GM21447 (cell line): ENCODE measurements around the gene CSTPP1.
"Not testable (repeated sequence)": the region's sequence is repeated elsewhere in the genome, so short reads cannot be mapped to it uniquely, and the experiment has no call there.

Experiments
- ATAC-seq: cut with Tn5 transposase; IDR thresholded peaks from one replicate; pipeline ENCODE4 v1.9.1; 2021; ENCODE audit not compliant: unreplicated experiment

CSTPP1 gene

DNA sequence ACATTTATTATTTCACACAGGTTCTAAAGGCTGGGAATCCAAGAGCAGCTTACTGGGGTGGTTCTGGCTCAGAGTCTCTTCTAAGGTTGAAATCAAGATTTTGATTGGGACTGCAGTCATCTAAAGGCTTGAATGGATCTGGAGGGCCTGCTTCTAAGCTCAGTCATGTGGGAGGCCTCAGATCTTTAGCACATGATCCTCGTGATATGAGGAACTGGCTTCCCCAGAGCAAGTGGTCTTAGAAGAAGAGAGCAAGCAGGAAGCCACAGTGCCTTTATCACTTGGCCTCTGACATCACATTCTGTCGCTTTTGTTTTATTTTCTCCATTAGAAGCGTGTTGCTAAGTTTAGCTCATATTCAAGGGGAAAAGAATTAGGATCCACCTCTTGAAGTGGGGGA is 151.2 kb downstream of the CSTPP1 start:
- no peak for ATAC-seq

DNA sequence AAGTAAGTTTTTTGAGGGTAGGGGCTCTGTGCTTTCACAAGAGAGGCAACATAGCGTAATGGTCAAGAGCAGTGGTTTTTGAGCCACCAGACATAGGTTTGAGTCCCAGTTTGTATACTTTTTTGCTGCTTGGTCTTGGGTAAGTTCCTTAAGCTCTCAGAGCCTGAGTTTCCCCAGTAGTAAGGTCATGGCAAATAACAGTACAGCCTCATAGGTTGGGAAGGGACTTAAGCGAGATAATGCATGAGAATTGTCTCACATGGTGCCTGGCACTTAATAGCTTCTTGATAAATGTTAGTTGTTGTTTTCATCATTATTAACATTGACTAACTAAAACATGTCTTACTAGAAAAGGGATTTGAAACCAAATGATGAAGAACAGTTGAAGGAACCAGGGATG is 157.0 kb downstream of the CSTPP1 start:
- ATAC-seq, result no peak

DNA sequence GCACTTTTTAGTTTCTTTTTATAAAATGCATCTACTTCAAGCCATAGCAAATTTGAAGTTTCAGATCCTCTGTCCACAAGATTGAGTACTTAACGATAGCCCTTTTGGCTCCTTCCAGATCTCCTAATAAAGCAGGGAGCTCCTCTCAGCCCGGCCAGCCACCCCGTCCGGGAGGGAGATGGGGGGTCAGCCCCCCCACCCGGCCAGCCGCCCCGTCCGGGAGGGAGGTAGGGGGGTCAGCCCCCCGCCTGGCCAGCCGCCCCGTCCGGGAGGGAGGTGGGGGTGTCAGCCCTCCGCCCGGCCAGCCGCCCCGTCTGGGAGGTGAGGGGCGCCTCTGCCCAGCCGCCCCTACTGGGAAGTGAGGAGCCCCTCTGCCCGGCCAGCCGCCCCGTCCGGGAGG is 160.3 kb downstream of the CSTPP1 start:
- not testable (repeated sequence) for ATAC-seq

DNA sequence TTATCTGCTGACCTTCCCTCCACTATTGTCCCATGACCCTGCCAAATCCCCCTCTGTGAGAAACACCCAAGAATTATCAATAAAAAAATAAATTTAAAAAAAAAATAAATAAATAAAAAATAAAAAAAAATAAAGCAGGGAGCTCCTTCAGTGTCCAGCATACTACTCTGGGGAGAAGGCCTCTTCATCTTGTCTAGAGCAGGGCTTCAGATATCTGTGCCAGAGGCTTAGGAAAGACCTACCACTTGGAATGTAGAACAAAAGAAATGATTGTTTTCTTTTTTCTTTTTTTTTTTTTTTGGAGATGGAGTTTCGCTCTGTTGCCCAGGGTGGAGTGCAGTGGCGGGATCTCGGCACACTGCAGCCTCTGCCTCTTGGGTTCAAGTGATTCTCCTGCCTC is 161.7 kb downstream of the CSTPP1 start:
- ATAC-seq, result not testable (repeated sequence)

DNA sequence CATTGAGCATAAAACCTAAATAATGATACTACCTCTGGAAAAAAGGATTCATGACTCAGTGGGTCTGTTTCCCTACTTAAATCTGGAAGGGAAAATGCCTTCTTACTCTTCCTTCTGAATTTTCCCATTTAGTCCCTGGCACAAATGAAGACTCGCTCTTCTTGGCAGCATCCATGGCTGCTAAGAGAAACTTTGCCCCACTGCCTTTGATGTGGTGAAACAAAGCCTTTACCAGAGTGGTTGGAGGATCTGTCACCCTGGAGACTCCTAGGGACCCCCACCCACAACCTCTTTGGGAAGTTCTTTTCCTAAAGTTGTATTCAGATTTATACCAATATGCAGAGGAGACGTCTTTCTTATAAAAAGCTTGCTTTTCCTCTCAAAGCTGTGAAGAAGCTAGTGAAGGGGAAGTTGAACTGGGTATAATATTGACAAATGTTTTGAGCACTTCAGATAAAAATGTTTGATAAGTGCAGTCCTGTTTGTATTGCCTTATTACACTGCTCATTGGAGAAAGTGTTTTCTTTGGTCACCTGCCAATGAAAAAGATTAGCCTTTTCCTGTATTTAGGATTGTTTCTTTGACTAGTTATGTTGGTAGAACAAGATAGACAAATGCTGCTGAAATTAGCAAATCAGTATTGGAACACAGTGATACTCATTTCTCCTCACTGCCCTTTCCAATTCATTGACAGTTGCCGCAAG is 162.8 kb downstream of the CSTPP1 start:
- no peak for ATAC-seq

DNA sequence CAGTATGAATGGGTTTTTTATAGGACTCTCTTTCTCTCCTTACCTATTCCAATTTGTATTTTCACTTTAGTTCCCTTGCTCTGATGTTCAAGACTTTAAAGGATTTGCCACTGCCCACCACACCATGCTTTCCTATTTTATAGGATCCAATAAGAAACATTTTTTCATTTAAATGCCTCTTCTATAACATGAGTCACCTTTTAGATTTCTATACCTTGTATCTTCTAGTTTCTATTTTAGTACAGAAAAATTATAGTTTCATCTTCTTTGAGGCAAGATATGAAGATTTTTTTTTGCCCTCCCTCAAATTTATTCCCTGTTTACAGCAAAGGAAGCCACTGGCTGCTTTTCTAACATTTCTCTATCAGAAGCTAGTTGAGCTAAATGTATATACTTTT is 163.4 kb downstream of the CSTPP1 start:
- ATAC-seq, result no peak

DNA sequence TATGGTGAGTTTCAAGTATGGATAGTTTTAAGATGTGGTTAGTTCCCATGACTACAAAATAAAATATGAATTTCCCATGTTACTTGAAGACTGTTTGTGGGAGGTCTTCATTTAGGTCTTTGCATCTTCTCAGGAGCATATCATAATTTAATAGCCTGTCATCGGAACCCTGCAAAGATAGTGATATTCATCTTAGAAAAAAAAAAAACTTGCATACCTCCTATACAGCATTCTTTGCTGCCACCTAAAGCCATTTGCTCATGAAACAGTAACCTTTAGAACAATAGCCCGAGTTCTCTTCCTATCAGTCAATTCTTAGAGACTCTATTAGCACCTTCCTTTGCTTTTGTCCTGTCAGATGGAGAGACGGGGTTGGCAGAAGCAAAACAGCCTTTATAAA is 164.8 kb downstream of the CSTPP1 start:
- no peak for ATAC-seq

DNA sequence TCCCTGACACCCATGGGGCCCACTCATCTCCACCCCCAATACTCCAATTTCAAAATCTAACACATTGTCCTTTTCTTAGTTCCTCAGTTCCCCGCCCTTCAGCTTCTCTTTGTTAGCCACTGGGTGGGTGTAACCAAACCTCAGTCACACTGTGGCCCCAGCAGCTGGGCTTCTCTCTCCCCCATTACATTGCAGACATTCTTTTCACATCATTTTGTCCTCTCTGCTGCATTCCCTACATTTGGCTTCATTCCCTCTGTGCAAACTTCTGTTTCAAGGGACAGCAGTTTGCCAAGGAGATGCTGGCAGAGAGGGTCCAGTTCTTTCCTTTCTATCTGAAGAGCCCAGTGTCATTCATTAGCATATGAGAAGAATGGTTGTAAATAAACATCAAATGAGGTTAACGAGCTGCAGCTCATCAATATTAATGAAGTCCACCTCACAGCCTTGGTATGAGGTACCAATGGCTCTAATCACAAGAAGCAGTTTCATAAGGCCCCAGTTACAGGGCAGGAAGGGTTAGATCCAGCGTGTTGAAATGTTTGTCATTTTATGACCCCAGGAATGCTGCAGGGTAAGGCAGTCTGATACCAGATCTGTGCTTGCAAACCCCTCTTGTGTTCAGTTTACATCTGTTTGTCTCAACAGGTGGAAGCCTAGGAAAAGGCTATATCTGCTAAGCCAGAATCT is 167.8 kb downstream of the CSTPP1 start:
- no peak for ATAC-seq

DNA sequence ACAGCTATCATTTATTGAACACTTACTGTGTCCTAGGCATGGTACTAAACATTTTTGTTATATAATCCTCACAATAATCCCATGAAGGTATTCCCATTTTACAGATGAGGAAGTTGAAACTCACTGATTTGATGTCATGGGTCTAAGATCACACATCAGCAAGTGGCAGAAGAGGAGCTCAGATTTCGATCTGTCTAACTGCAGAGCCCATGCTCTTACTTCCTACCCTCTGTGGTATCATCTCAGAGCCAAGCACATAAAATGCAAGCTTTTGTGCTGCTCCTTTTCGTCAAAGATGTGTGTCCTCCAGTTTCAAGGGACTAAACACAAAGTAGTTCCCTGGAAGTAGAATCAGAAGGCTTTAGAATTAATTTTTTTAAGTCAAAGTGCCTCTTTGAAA is 169.0 kb downstream of the CSTPP1 start:
- ATAC-seq, result no peak

DNA sequence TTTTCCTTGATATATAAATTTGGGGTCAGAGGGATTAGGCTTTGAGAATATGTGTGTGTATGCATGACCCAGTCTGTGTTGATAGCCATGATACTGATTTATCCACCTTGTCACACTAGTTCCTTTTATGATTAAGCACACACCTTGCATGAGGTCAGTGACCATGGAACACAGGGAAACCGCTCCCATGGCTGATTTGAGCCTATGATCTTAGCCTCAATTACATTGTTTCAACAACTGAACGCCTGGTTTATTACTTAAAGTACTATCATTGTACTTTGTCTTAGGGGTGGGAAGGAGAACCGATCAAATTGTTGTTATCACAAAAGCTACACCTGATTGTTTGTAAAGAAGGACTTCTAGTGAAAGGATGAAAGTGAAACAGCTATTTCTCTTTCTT is 169.4 kb downstream of the CSTPP1 start:
- no peak for ATAC-seq

DNA sequence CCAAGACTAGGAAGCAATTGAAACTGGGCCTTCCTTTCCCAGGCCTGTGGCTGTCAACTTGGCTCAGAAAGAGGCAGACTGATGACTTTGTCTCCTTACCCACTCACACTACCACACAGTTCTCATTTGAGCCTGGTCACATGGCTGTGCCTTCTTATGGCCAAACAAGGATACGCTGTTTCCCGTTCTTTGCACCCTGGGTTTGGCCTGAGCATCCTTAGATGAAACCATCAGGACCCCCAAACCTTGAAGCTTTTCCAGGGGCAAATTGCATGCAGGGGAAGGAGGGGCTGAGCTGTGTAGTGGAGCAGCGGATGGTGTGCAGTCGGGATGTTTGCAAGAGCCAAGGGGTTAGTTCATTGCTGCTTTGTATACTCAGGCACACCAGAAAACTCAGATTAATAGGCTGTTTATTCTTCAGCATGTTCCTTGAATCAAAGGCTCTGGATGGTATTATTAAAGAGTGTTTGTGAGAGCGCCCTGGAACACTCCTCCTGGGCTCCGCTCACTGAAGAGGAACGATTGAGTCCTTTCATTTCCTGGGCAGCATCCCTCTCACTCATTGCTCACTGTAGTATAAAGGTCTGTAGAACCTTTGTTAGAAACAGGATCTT is 170.3 kb downstream of the CSTPP1 start:
- ATAC-seq, result no peak

DNA sequence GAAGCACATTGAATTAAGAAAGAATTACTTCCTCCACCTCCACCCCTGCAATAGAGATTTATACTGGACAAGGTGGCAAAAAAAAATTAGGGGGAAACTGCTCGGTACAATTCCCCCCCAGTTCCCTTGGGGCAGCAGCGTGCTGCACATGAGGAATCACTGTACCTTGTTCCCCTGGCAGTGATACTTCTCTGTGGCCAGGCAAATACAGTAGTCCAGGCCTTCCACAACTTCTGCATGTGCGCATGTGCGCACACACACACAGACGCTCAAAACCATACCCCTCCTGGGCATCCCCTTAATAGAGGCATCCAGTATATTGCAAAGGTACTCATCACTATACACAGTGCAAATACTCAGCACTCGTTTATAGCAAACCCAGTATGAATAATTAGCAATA is 171.2 kb downstream of the CSTPP1 start:
- ATAC-seq, result no peak

DNA sequence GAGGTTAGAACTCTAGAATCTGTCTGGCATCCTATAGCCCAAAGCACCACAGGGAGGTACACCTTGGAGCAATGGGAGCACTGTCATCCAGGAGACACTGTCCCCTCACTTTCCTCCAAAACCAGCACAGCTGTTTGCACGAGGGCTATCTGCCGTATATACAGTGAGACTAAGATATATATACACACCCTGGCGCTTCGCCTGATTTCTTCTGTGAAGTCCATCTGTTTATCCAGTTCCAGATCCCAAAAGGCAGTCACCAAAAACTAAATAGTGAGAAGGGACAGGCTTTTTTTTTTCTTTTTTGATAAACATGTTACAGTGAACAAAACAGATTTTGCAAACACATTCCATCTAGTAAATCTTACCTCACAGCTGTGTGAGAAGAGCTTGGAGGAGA is 171.7 kb downstream of the CSTPP1 start:
- ATAC-seq, result no peak

DNA sequence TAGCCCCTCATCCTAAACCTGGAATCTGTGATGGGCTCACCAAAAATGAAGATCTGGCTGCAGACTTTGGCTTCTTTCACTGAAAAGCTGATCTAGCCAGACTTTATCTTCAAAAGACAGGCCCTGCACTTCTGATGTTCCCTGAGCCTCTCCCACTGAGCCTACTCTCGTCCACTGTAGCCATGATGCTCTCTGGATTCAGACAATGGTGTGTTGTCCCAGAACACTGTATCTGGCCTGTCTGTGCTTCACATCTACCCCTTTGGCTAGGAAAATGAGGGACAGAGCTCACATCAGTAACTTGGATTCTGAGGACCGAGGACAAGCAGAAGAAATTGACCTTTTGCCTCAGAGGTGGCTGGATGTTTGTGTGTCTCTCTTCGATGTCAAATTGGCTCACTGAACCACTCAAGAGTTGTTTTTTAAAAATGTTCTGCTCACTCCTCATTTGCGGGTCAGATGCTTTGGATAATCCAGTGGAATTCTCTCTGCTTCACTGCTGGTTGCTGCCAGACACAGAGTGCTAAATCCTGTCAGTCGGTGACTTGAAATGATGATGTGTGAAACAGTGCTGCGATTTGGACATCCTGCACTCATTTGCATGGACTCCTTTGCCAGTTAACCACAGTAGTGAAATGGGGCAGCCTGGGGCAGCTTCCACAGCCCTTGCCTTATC is 172.6 kb downstream of the CSTPP1 start:
- no peak for ATAC-seq

DNA sequence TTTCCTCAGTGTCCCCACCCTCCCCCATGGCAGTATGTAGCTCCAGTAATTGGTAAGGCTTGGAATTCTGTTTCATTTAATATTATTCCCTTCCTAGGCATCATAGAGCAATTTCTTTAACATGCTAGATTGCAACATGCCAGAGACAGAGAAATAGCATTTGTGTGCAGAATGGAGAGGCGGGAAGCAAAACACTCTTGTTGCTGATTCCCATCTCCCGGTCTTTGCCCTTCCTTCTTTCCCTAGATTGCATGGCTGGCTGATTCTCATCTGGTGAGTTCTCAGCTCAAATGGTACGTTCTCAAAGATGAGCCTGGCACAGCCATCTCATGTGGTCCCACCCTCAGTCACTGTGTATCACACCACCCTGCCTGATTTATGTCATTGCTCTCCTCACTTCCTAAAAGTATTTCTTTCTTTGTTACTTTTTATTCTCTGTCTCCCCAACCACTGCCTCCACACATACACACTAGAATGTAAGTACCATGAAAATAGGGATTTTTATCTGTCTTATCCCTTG is 173.2 kb downstream of the CSTPP1 start:
- no peak for ATAC-seq

DNA sequence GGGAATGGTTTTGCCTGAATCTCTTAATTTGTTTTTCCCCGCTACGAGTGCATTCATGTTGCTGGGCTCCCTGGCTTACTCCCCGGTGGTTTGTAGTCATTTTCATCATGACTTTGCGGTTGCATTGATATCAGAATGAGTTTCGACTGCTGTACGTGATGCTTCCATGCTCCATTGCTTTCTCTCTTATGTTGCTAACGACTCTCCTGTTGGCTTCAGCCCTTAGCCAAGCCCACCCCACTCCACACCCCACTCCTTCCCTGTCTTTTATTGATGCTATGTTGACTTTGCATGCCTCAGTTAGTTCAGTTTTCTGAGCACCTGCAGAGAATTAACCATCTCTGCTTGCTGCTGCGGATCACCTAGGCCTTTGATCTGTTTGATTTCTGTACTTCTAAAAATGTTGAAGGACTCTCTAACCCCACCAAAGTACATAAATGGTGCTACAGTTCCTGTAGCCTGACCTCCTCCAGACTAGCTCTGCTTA is 174.8 kb downstream of the CSTPP1 start:
- ATAC-seq, result peak; percentile 94

DNA sequence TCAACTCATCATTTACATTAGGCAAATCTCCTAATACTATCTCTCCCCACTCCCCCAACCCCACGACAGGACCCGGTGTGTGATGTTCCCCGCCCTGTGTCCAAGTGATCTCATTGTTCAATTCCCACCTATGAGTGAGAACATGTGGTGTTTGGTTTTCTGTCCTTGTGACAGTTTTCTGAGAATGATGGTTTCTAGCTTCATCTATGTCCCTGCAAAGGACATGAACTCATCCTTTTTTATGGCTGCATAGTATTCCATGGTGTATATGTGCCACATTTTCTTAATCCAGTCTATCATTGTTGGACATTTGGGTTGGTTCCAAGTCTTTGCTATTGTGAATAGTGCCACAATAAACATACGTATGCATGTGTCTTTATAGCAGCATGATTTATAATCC is 176.4 kb downstream of the CSTPP1 start:
- ATAC-seq, result not testable (repeated sequence)

DNA sequence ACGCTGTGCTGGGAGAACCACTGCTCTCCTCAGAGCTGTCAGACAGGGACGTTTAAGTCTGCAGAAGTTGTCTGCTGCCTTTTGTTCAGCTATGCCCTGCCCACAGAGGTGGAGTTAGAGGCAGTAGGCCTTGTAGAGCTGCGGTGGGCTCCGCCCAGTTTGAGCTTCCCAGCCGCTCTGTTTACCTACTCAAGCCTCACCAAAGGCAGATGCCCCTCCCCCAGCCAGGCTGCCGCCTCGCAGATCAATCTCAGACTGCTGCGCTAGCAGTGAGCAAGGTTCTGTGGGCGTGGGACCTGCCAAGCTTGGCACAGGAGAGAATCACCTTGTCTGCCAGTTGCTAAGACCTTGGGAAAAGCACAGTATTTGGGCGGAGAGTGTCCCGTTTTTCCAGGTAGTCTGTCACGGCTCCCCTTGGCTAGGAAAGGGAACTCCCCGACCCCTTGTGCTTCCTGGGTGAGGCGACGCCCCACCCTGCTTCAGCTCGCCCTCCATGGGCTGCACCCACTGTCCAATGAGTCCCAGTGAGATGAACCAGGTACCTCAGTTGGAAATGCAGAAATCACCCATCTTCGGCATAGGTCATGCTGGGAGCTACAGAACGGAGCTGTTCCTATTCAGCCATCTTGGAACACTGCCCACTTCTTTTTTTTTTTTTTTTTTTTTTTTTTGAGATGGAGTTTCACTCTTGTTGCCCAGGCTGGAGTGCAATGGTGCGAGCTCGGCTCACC is 182.6 kb downstream of the CSTPP1 start:
- ATAC-seq, result not testable (repeated sequence)

DNA sequence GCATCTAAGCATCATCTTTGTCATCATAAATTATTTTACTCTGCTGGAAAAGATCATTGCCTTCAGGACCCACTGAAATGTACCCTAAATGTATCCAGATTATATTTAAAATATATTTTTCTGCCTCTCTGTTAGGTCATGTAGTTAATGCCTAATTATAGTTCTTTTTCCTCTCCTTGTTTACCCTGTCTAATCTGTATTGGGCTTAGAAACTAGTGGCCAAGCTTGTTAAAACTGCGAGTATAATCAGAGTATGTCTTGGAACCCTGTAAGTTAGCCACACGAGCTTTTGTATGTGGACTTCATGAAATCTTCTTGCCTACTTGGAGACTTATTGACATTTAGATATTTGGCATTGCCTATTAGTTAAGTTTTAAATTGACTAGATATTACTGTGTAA is 184.5 kb downstream of the CSTPP1 start:
- ATAC-seq, result no peak

DNA sequence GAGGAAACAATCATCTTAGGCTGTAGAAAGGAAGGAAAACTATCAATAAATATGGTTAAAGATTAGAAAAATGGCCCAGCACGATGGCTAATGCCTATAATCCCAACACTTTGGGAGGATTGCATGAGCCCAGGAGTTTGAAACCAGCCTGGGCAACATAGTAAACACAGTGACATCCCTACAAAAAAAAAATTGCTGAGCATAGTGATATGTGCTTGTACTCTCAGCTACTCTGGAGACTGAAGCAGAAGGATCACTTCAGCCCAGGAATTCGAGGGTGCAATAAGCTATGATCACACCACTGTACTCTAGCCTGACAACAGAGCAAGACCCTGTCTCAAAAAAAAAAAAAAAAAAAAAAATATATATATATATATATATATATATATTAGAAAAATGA is 185.2 kb downstream of the CSTPP1 start:
- ATAC-seq, result no peak

DNA sequence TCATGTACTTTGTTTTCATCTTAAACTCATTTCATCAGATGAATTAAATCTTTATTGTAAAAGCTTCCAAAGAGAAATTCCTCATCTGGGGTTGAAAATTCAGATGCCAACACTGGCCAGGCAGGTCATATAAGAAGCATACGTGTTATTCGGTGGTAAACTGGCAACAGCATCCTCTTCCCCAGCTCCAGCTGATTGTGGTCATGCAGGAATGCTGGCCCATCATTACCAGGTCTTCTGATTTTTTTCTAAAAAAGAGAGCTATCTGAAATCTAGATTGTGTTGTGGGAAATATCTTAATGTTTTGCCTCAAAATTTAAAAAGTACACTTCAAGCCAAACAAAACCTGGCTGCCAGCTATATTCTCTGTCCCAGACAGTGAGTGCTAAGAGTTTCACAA is 186.5 kb downstream of the CSTPP1 start:
- ATAC-seq, result no peak
